Stimulated activated CD4-positive, alpha-beta T cell treated with anti-CD3 and anti-CD28 coated beads, Interleukin-15, amount 100 ng/mL, for 24 hours (primary cell): ENCODE data around the gene PHLPP2.

Experiments used
- DNase-seq: peaks from one replicate; pipeline ENCODE4 v3.0.0-alpha.2; 2020

The PHLPP2 gene

DNA sequence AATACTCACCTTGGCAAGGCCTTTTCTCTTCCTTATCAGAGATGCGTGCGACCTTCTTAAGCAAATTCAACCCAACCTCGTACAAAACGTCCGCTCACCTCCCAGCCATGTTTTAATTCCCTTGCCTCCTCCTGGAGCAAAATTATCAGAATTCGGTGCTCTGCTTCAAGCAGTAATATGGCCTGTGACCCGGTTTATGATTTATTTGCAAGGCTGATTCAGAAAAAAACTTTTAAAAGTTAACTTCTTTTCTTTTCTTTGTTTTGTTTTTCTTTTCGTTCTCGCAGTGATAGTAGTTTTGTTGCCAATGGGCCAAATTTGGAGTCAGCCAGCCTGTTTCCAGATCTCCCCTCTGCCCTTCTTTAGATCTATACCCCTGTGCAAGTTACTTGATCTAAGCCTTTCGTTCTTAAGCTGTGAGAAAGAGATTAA is at the start of gene PHLPP2:
Gene PHLPP2, minus strand, starts transcription at position 382 of the 432 bp plus-strand sequence. CDS start 9,906 bp downstream, outside the sequence.
- DNase-seq: no peak

- no peak for DNase-seq
Measured at GRCh38 chr16:71771571-71771970, 47.1 kb upstream of the PHLPP2 start.

DNA sequence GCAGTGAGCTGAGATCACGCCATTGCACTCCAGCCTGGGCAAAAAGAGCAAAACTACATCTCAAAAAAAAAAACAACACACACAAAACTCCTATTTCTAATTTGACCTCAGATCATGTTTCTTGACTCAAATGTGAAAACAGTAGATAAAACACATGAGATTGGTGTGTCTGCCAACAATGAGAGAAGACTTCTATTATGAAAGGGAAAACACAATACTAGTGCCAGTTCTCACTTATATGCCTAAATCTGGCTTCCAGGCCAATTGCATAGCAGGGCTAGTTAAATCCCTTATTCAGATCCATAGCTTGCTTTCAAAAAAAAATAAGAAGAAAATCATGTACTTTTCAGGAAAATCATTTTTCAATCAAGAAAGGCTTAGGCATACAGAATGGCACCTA is 44.7 kb upstream of the PHLPP2 start:
- no peak for DNase-seq

- no peak for DNase-seq
Measured at GRCh38 chr16:71767060-71767900, 42.8 kb upstream of the PHLPP2 start.

- DNase-seq: no peak
Measured at GRCh38 chr16:71762186-71762585, 37.7 kb upstream of the PHLPP2 start.

- DNase-seq: no peak
Measured at GRCh38 chr16:71761097-71761496, 36.6 kb upstream of the PHLPP2 start.

DNA sequence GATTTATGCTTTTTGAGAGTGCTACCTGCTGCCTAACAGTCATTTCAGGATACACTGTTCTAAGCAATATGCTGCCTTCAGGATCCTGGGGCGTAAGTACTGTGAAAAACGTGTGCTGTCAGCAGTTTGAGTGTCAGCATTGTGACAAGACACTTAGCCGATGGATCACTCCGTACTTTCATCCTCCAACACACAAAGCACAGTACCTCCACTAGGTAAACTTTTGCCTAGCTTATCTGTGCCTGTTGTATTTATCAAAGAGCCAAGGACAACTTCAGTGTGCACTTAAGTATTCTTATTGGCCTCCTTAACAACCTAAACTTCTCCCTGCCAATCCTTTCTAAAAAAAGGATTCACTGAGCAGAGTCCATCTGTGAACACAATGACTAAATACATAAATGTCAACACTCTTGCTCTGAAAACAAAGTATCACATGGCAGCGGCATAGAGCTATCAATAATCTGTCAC is 33.8 kb upstream of the PHLPP2 start:
- no peak for DNase-seq

DNA sequence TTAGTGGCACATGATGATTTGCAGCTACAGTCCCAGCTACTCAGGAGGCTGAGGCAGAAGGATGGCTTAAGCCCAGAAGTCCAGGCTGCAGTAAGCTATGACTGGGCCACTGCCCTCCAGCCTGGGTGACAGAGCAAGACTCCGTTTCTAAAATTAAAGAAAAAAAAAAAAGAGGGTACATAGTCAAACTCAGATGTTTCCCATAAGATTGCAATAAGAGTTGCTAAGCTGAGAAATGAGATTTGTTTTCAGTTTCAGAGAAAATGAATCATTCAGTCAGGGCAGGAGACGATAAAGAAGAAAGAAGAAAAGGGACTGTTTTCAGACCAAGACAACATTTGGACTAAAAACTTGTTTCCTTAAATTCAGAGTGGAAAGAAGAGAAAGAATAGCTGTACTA is 30.2 kb upstream of the PHLPP2 start:
- no peak for DNase-seq

DNA sequence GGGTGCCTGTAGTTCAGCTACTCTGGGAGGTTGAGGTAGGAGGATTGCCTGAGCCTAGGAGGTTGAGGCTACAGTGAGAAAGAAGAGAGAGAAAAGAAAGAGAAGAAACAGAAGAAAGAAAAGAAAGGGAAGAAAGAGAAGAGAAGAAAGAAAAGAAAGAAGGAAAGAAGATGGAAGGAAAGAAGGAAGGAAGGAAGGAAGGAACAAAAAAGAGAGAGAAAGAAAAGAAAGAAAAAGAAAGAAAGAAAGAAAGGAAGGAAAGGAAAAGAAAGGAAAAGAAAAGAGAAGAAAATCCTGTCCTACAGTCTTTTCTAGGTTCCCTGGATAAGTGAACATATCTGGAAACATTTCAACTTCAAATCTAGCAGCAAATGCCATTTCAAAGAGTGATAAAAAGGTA is 29.6 kb upstream of the PHLPP2 start:
- DNase-seq: no peak

GRCh38 chr16:71748226-71748625 is 23.7 kb upstream of the PHLPP2 start:
- DNase-seq: no peak

GRCh38 chr16:71746442-71747046 is 22.0 kb upstream of the PHLPP2 start:
- DNase-seq: peak; percentile 18

DNA sequence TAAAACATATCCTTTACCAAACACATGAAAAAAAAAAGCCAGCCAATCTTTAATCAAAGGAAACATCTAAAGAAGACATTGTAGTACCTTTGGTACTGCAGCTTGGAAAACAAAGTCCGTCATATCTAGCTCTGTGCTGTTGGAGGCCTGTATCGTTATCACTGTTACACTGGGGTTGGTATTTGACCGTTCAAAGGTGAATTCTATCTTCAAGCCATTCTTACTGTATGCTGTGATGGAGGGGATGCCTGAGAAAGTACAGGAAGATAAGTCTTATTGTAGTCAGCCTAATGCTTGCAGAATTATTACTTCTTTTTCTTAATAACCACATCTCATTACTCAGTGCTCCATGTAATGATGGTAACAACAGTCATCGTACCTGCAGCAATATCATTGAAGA is 14.4 kb upstream of the PHLPP2 start:
- no peak for DNase-seq

- DNase-seq: no peak
Measured at GRCh38 chr16:71737501-71737900, 13.0 kb upstream of the PHLPP2 start.

- no peak for DNase-seq
Measured at GRCh38 chr16:71734511-71734910, 10.0 kb upstream of the PHLPP2 start.

- DNase-seq: no peak
Measured at GRCh38 chr16:71732587-71732986, 8.1 kb upstream of the PHLPP2 start.

- no peak for DNase-seq
Measured at GRCh38 chr16:71727551-71728324, 3.2 kb upstream of the PHLPP2 start.

- DNase-seq: no peak
Measured at GRCh38 chr16:71726476-71727315, 2.2 kb upstream of the PHLPP2 start.

DNA sequence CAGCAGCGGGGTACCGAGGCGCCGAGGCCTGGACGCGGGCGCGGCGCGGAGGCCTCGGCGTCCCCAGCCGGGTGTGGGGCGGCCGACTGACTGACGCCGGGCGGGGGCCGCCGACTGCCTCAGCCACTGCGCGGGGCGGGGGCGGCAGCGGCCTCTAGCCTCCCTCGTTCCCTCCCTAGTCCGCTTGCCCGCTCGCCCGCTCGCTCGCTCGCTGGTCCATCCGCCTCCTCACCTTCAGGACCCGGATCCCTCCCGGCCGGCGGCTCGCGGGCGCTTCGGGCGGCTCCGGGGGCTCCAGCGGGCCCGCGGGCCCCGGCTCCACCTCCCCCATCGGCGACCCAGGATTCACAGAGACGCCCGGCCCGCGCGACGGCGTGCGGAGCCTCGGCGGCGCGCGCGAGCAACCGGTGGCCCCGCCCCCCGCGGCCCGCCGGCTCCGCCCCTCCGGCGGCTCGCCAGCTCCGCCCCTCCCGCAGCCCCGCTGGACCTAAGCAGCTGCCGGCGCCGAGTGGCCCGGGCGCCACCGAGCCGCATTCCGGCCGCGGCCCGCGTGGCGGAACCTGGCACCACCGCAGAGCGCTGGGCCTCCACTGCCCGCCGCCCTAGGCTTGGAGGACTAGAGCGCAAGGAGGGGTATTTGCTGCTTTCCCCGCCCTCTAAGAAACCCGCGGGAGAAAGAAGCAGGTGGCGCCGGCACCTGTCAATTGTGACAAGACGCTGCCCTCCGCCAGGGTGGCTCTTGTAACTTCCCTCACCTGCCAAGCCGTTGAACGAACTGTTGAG is 773 bp downstream of the PHLPP2 start:
- peak; percentile 82 for DNase-seq

DNA sequence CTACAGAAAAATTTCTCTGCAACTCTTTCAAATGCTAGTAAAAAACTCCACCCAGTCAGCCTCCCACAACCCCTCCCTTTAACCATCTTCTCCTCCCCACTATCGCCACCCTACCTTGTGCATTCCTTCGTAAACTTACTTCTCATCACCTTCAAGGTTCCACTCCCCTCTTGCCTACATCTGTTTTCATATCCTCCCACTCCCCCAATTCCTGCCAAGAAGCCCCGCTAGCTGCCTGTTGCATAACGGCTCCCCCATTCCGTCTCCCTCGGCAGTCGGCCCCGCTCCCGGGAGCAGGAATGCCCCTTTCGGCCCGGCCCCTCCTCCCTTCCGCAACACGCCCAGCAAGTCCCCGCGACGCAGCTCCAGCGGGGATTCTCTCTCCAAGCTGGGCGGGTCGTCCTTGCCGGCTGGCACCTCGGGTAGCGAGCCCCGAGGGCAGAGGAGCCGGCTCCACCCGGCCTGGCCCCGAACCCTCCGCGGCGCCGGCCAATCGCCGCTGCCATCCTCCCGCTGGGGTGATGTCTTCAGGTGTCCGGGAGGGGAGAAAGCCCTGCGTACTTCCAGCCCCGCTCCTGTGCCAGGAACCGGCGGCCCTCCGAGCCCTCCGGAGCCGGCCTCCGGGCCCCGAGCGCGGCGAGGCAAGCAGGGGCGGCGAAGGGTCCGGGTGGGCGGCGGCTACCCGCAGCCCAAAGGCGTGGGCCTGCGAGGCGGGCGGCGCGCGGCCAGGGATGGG is 1.5 kb downstream of the PHLPP2 start:
- peak; percentile 79 for DNase-seq

DNA sequence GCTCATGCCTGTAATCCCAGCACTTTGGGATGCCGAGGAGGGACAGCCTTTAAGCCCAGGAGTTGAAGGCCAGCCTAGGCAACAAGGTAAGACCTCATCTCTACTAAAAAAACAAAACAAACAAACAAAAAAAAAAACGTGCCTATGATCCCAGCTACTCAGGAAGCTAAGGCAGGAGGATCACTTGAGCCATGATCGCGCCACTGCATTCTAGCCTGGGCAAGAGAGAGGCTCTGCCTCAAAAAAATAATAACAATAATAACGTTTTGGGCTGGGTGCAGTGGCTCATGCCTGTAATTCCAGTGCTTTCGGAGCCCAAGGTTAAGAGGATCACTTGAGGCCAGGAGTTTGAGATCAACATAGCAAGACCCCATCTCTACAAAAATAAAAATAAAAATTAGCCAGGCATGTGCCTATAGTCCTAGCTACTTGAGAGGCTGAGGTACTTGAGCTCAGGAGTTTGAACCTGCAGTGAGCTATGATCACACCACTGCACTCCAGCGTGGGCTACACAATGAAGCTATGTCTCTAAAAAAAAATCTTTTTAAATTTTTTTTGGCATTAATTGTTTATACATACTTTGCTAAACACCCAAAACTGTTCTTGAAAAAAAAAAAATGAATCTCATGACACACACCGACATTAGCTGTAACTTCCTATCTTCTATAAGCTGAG is 3.3 kb downstream of the PHLPP2 start:
- DNase-seq: no peak
